ENCODE measurements around the gene ZCCHC7.

DNA sequence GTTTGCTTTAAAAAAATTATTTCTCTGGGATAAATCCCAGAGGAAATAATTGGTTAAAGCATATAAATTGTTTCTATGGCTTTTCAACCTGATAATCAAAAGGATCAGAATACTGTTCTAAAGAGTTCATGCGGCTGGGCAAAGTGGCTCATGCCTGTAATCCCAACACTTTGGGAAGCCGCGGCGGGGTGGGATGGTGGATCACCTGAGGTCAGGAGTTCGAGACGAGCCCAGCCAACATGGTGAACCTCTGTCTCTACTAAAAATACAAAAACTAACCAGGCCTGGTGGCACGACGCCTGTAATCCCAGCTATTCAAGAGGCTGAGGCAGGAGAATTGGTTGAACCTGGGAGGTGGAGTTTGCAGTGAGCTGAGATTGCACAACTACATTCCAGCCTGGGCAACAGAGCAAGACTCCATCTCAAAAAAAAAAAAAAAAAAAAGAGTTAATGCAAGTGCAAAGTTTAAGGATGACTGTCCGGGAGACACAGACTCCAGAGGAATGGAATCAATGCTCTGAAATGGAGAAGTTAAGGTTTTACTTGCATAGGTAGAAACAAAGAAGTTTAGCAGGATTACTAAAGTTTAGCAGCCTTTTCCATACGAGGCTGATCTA, 285.5 kb downstream of the ZCCHC7 start:
- TF ChIP-seq EZH2 (IDR thresholded peaks at IDR 0.05; ENCODE audit: borderline replicate concordance, low read depth, low read length) (no peak), ATF4 (CRISPR knock-in tag; IDR thresholded peaks at IDR 0.05) (no peak)
